SK-N-SH treated with all-trans-retinoic acid at 6 μM for 48 hours (cell line): ENCODE measurements around the gene TMEM176B.

ENCODE experiments used
- ATAC-seq: fragments of 200-7000 bp; cut with Tn5 transposase; 3 replicates; pipeline ENCODE4 v1.9.1; 2020; ENCODE audit warnings: mild to moderate bottlenecking, moderate library complexity
- ARNTL ChIP-seq: fragments of 450-650 bp; formaldehyde crosslinking; IDR thresholded peaks from 2 replicates; pipeline ENCODE4 v1.5.0; 2020; ENCODE audit warnings: low read depth, mild to moderate bottlenecking, moderate library complexity, borderline replicate concordance
- BACH2 ChIP-seq: fragments of 250-450 bp; sonication (Bioruptor Pico); IDR thresholded peaks from 2 replicates; pipeline ENCODE4 v1.9.0; 2021; ENCODE audit warnings: mild to moderate bottlenecking, borderline replicate concordance
- CSDC2 ChIP-seq: fragments of 250-450 bp; sonication (Bioruptor Pico); IDR thresholded peaks from 2 replicates; pipeline ENCODE4 v1.5.0; 2020; ENCODE audit warnings: mild to moderate bottlenecking, moderate library complexity
- GLIS3 ChIP-seq: fragments of 250-450 bp; sonication (Bioruptor Pico); IDR thresholded peaks from 2 replicates; pipeline ENCODE4 v1.5.0; 2020; ENCODE audit warnings: mild to moderate bottlenecking, moderate library complexity
- ISL1 ChIP-seq: fragments of 250-450 bp; sonication (Bioruptor Pico); IDR thresholded peaks from 2 replicates; pipeline ENCODE4 v2.1.2; 2022; ENCODE audit warnings: mild to moderate bottlenecking, moderate library complexity
- OSR1 ChIP-seq: fragments of 250-450 bp; sonication (Bioruptor Pico); IDR thresholded peaks from 2 replicates; pipeline ENCODE4 v1.8.0; 2022; ENCODE audit warnings: moderate library complexity, mild to moderate bottlenecking, inconsistent platforms
- PPARA ChIP-seq: fragments of 250-450 bp; sonication (Bioruptor Pico); IDR thresholded peaks from 2 replicates; pipeline ENCODE4 v1.5.0; 2020; ENCODE audit warnings: mild to moderate bottlenecking, borderline replicate concordance
- RARB ChIP-seq: fragments of 250-450 bp; sonication (Bioruptor Pico); IDR thresholded peaks from 2 replicates; pipeline ENCODE4 v1.8.0; 2021; ENCODE audit warnings: mild to moderate bottlenecking, moderate library complexity
- SNAI2 ChIP-seq: fragments of 250-450 bp; sonication (Bioruptor Pico); IDR thresholded peaks from 2 replicates; pipeline ENCODE4 v1.5.0; 2020; ENCODE audit warnings: mild to moderate bottlenecking, moderate library complexity
- TCF4 ChIP-seq: fragments of 250-450 bp; sonication (Bioruptor Pico); IDR thresholded peaks from 2 replicates; pipeline ENCODE4 v1.8.0; 2021; ENCODE audit warnings: mild to moderate bottlenecking, moderate library complexity, borderline replicate concordance
- TOX ChIP-seq: fragments of 250-450 bp; sonication (Bioruptor Pico); IDR thresholded peaks from 2 replicates; pipeline ENCODE4 v1.8.0; 2021; ENCODE audit warnings: mild to moderate bottlenecking, moderate library complexity, borderline replicate concordance
- ZC3H10 ChIP-seq: fragments of 250-450 bp; sonication (Bioruptor Pico); IDR thresholded peaks from 2 replicates; pipeline ENCODE4 v1.5.1; 2021; ENCODE audit warnings: mild to moderate bottlenecking, moderate library complexity
- ZNF565 ChIP-seq: fragments of 450-650 bp; formaldehyde crosslinking; conservative IDR thresholded peaks from 2 replicates; pipeline ENCODE4 v1.5.0; 2020; ENCODE audit warnings: low read depth, mild to moderate bottlenecking, moderate library complexity
- ZNF70 ChIP-seq: fragments of 450-650 bp; formaldehyde crosslinking; IDR thresholded peaks from 2 replicates; pipeline ENCODE4 v1.5.0; 2020; ENCODE audit warnings: mild to moderate bottlenecking, moderate library complexity
- ZNF8 ChIP-seq: fragments of 450-650 bp; formaldehyde crosslinking; IDR thresholded peaks from 2 replicates; pipeline ENCODE4 v1.5.0; 2020; ENCODE audit warnings: mild to moderate bottlenecking, moderate library complexity
- TF ChIP-seq, protein P1 (sequence below): fragments of 250-450 bp; sonication (Bioruptor Pico); IDR thresholded peaks from 2 replicates; pipeline ENCODE4 v1.8.0; 2021; ENCODE audit warnings: low read depth, mild to moderate bottlenecking, moderate library complexity, borderline replicate concordance
- TF ChIP-seq, protein P2 (sequence below): fragments of 250-450 bp; sonication (Bioruptor Pico); IDR thresholded peaks from 2 replicates; pipeline ENCODE4 v1.8.0; 2020; ENCODE audit warnings: mild to moderate bottlenecking, moderate library complexity, borderline replicate concordance
- TF ChIP-seq, protein P3 (sequence below): fragments of 250-450 bp; sonication (Bioruptor Pico); IDR thresholded peaks from 2 replicates; pipeline ENCODE4 v1.5.1; 2021; ENCODE audit warnings: mild to moderate bottlenecking, moderate library complexity
- TF ChIP-seq, protein P4 (sequence below): fragments of 250-450 bp; sonication (Bioruptor Pico); IDR thresholded peaks from 2 replicates; pipeline ENCODE4 v1.5.0; 2020; ENCODE audit warnings: mild to moderate bottlenecking, moderate library complexity
- TF ChIP-seq, protein P5 (sequence below): fragments of 250-450 bp; sonication (Bioruptor Pico); IDR thresholded peaks from 2 replicates; pipeline ENCODE4 v1.5.1; 2020; ENCODE audit warnings: low read depth, mild to moderate bottlenecking, moderate library complexity

TMEM176B gene

DNA sequence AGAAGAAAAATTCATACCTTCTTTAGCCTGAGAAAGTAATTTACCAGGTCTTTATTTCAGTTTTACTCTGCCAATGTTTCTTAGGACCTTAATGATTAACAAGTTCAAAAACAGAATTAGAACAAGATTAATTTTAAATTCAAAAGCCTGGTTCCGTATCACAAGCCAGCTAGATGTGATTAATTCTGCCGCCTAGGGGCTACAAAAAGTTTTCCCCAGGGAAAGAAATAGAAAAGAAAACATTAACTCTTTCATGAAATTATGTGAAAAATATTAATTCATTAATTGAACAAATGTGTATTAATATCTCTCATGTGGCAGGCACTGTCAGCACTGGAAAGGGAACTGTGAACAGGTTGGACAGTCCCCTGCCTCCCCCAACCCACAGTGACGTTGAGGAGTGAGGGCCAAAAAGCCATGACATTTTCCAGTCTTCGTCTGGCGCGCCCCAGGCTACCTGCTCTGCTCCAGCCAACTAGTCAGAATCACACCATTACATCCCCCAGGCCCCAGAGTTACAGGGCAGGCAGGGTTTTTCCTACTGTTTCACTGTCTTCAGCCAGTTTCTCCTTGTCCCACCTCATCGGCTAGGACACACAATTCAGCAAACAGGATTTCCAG is 20.5 kb upstream of the TMEM176B start:
- no peak for TF ChIP-seq RARB (CRISPR knock-in tag)
- 0 out of 2 replicates have a peak, but pooled peaks have one; percentile 44 for TF ChIP-seq ISL1 (CRISPR knock-in tag)
- TF ChIP-seq ZC3H10 (CRISPR knock-in tag): no peak
- ATAC-seq: no peak; the same call in 2 of the 3 replicates

DNA sequence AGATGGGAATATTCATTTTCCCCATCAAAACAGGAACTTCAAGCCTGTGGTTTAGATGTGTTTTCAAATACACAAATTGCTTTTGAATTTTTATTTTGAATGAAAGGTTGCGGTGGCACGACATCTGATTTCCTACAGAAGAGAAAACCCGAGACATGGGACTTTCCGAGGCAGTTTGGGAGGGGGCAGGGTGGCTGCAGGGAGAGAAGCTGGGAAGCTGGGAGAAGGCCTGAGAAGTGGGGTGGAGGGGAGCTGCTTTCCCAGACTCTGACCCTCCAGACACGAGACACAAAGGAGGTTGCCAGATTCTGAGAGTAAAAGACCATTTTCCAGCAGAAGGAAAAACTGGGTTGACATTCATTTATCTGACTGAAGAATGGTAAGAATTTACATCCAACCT is 20.0 kb upstream of the TMEM176B start:
- TF ChIP-seq, protein P1, sequence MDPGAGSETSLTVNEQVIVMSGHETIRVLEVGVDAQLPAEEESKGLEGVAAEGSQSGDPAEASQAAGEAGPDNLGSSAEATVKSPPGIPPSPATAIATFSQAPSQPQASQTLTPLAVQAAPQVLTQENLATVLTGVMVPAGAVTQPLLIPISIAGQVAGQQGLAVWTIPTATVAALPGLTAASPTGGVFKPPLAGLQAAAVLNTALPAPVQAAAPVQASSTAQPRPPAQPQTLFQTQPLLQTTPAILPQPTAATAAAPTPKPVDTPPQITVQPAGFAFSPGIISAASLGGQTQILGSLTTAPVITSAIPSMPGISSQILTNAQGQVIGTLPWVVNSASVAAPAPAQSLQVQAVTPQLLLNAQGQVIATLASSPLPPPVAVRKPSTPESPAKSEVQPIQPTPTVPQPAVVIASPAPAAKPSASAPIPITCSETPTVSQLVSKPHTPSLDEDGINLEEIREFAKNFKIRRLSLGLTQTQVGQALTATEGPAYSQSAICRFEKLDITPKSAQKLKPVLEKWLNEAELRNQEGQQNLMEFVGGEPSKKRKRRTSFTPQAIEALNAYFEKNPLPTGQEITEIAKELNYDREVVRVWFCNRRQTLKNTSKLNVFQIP: no peak
- TF ChIP-seq, protein P2, sequence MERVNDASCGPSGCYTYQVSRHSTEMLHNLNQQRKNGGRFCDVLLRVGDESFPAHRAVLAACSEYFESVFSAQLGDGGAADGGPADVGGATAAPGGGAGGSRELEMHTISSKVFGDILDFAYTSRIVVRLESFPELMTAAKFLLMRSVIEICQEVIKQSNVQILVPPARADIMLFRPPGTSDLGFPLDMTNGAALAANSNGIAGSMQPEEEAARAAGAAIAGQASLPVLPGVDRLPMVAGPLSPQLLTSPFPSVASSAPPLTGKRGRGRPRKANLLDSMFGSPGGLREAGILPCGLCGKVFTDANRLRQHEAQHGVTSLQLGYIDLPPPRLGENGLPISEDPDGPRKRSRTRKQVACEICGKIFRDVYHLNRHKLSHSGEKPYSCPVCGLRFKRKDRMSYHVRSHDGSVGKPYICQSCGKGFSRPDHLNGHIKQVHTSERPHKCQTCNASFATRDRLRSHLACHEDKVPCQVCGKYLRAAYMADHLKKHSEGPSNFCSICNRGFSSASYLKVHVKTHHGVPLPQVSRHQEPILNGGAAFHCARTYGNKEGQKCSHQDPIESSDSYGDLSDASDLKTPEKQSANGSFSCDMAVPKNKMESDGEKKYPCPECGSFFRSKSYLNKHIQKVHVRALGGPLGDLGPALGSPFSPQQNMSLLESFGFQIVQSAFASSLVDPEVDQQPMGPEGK (CRISPR knock-in tag): no peak
- TF ChIP-seq, protein P3, sequence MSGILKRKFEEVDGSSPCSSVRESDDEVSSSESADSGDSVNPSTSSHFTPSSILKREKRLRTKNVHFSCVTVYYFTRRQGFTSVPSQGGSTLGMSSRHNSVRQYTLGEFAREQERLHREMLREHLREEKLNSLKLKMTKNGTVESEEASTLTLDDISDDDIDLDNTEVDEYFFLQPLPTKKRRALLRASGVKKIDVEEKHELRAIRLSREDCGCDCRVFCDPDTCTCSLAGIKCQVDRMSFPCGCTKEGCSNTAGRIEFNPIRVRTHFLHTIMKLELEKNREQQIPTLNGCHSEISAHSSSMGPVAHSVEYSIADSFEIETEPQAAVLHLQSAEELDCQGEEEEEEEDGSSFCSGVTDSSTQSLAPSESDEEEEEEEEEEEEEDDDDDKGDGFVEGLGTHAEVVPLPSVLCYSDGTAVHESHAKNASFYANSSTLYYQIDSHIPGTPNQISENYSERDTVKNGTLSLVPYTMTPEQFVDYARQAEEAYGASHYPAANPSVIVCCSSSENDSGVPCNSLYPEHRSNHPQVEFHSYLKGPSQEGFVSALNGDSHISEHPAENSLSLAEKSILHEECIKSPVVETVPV: no peak
- ATAC-seq: no peak

DNA sequence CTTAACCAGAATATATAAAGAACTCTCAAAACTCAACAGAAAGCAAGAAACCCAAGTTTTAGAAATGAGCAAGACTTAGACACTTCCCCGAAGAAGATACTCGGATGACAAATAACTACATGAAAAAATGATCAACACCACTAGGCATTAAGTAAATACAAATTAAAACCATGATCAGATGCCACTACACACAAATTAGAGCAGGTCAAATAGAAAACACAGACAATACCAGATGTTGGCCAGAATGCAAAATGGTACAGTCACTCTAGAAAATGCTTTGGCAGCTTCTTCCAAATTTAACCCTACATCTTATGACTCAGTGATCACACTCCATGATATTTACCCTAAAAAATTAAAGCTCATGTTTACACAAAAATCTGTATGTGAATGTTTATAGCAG is 18.8 kb upstream of the TMEM176B start:
- TF ChIP-seq TCF4 (CRISPR knock-in tag) (no peak), ZNF565 (CRISPR knock-in tag) (no peak), BACH2 (no peak), TOX (CRISPR knock-in tag) (no peak), PPARA (no peak), ZC3H10 (CRISPR knock-in tag) (no peak), ARNTL (no peak), CSDC2 (CRISPR knock-in tag) (no peak), RARB (CRISPR knock-in tag) (no peak), OSR1 (CRISPR knock-in tag) (no peak), ZNF8 (CRISPR knock-in tag) (no peak), ZNF70 (no peak), GLIS3 (CRISPR knock-in tag) (no peak), ISL1 (CRISPR knock-in tag) (no peak), SNAI2 (CRISPR knock-in tag) (no peak)
- TF ChIP-seq, protein P2 (CRISPR knock-in tag): no peak
- TF ChIP-seq, protein P1: no peak
- TF ChIP-seq, protein P4, sequence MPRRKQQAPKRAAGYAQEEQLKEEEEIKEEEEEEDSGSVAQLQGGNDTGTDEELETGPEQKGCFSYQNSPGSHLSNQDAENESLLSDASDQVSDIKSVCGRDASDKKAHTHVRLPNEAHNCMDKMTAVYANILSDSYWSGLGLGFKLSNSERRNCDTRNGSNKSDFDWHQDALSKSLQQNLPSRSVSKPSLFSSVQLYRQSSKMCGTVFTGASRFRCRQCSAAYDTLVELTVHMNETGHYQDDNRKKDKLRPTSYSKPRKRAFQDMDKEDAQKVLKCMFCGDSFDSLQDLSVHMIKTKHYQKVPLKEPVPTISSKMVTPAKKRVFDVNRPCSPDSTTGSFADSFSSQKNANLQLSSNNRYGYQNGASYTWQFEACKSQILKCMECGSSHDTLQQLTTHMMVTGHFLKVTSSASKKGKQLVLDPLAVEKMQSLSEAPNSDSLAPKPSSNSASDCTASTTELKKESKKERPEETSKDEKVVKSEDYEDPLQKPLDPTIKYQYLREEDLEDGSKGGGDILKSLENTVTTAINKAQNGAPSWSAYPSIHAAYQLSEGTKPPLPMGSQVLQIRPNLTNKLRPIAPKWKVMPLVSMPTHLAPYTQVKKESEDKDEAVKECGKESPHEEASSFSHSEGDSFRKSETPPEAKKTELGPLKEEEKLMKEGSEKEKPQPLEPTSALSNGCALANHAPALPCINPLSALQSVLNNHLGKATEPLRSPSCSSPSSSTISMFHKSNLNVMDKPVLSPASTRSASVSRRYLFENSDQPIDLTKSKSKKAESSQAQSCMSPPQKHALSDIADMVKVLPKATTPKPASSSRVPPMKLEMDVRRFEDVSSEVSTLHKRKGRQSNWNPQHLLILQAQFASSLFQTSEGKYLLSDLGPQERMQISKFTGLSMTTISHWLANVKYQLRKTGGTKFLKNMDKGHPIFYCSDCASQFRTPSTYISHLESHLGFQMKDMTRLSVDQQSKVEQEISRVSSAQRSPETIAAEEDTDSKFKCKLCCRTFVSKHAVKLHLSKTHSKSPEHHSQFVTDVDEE (CRISPR knock-in tag): no peak
- TF ChIP-seq, protein P5, sequence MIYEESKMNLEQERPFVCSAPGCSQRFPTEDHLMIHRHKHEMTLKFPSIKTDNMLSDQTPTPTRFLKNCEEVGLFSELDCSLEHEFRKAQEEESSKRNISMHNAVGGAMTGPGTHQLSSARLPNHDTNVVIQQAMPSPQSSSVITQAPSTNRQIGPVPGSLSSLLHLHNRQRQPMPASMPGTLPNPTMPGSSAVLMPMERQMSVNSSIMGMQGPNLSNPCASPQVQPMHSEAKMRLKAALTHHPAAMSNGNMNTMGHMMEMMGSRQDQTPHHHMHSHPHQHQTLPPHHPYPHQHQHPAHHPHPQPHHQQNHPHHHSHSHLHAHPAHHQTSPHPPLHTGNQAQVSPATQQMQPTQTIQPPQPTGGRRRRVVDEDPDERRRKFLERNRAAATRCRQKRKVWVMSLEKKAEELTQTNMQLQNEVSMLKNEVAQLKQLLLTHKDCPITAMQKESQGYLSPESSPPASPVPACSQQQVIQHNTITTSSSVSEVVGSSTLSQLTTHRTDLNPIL (CRISPR knock-in tag): no peak
- TF ChIP-seq, all 23 proteins: peak for 0
- no peak for ATAC-seq
